Erythroblast (primary cell): Measurements from ENCODE around the gene BMERB1.
"Not testable (repeated sequence)": the region's sequence is repeated elsewhere in the genome, so short reads cannot be mapped to it uniquely, and the experiment has no call there.

Experiments
- GATA1 ChIP-seq: IDR thresholded peaks from 2 replicates; pipeline ENCODE4 v1.6.1; 2011; ENCODE audit warnings: low read depth, mild to moderate bottlenecking, control low read depth, low read length, moderate library complexity
- POLR2A ChIP-seq: IDR thresholded peaks from 2 replicates; pipeline ENCODE4 v1.6.1; 2011; ENCODE audit warnings: mild to moderate bottlenecking, low read length

- TF ChIP-seq POLR2A, GATA1: not testable (repeated sequence)
Observed at GRCh38 chr16:15430884-15431283, 3.5 kb upstream of the BMERB1 start.
